ENCODE measurements around the gene FBXW4. TPM values are rescaled to one million over a fixed set of nuclear protein-coding genes. Genes with fewer than 3 reads are reported as not detected.
A peak's percentile ranks its signal among the peaks of the same experiment; 100 is the strongest.

FBXW4 gene
- total RNA-seq, 1 donor from 2014 or later: 55.5 TPM

DNA sequence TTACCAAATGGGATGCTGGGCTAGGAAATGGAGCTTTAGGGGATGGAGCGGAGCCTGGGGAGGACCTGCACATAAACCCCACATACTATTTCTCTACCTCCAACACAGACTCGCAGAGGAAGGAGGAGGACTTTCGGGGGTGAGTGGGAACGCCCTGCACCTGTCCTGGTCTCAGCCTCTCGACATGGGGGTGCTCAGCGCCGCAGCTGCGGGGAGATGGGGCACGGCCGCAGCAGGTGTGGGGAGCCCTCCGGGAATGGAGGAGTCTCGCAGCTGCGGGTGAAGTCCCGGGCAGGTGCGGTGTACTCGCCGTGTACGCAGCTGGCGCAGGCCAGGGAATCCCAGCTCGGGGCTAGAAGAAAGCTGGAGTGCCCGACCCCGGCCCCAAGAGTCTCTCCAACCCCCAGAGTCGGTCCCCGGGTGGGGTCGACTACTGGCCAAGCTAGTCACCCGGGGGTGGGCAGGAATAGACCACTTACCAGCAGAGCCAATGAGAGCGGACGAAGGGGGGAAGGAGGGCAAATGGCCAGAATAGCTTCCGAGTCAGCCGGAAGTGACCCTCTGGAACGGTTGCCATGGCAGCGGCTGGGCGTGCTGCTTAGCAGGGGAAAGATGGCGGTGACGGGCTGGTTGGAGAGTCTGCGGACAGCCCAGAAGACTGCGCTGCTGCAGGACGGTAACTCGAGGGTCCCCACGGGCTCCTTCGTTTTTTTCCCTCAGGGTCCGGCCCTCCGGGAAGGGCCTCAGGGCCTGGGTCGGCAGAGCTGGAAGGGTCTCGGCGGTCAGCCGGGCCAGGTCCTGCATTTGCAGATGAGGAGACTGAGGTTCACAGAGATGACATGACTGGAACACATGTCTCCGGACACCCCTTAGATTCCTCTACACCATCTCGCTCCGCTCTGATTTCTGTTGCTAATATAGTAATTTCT lies 107.0 kb downstream of the FBXW4 start, which contains the start of the genes DPCD and POLL:
DPCD (plus strand) TSS at position 597 of the 929 bp plus-strand sequence; CDS start at position 613, 16 bp downstream.
POLL (minus strand) TSS at position 533 of the 929 bp plus-strand sequence. CDS start 897 bp downstream, outside the sequence.
- peak; percentile 98 for DNase-seq (ENCODE audit: low spot score)

DNA sequence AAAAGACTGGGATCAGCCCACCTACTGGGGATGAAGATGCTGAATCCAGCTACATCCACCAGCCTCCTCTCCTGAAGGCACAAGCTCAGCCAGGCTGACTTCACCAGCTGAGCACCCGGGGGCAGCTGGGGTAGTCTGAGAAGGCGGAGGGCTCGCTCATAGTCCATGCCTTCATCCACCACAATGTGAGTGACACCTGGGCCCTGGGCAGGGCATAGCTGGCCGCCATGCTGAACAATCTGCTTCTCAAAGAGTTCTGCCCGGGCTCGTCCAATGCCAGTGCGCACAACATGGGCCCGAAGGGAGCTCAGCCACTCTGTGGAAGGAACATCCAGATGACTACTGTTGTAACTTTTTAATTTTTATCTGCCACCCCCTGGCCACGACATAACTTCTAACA lies 109.1 kb downstream of the FBXW4 start:
- DNase-seq (ENCODE audit: low spot score): no peak

DNA sequence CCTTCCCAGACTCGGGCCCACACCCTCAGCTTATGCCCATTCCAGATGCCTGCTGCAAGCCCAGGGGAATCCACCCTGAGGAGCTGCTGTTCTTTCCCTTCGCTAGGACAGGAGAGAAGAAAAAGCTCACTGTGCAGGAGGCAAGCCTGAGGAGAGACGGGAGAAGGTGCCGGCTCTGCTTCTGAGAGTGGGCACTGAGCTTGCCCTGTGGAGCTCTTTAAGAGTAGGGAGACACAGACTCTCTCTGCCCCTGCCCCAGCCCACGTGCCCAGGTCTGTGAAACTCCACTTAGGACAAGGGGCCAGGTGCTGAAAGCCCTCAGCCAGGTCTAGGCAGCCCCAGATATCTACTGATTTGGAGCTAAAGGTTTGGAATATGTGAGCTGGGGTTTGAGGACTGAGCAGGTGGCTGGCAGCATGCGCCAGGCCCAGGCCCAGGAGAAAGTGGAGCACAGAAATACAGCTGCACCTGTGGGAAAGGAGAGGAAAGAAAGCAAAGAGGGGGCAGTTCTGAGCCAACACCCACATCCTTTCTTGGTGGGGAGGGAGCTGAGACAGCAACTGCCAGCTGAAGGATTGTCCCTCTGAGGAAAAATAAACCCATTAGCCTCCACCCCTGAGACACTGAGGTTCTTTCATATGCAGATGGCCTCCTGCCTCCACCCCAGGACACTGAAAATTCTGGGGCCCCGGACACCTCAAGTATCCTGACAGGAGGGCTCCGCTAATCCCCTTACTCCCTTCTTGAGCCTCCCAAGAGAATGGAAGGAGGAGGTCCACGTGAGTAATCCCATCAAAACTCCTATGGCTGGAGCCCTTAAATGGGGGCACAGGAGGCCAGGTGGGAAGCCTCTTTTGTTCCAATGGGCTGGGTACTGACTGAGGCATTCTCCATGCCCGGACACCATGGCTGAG lies 114.2 kb downstream of the FBXW4 start:
- no peak for DNase-seq (ENCODE audit: low spot score)

DNA sequence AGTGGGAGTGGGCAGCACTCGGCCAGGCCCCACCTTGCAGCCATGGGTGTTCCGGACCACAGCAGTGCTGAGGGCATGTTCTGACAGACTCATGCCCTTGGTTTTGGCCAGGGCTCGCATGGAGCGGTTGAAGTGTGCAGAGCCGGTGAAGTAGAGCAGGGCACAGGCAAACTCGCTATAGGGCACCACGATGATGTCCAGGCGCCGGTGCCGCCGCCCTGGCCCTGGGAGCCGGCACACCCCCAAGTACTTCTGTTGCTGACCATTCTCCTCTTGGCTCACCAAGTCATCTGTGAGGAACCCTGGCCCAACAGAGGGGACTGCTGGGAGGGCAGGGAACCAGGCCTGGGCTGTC lies 115.5 kb downstream of the FBXW4 start:
- DNase-seq (ENCODE audit: low spot score): no peak

DNA sequence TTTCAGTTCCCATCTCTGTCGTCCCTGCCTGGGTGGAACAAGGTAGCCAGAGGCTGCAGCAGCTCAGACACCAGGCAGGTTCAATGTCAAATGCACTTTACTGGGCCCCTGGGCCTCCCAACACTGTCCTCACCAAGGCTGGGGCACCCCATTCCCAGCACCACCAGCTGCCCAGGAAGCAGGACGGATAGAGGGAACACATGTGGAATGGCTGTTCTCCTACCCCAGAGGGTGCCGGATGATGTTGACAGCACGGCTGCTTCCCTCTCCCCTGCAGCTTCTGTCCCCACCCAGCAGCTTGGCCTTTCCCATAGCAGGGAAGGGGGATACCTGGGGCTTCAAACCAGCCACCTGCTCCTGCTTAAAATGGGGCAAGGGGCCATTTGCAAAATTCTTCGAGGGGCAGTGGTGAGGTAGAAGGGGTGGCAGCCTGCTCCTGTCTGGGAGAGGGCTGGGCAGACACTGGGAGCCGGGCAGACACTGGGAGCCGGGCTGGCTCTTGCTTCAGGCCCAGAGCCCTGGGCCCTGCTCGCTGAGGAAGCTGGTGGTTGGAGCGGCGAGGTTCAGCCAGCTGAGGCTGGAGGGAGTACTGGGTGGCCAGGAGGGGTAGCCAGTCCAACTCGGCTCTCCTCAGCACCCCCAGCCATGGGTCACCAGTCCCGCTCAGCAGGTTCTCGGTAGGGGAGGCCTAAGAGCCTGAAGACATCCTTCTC lies 116.0 kb downstream of the FBXW4 start:
- no peak for DNase-seq (ENCODE audit: low spot score)

DNA sequence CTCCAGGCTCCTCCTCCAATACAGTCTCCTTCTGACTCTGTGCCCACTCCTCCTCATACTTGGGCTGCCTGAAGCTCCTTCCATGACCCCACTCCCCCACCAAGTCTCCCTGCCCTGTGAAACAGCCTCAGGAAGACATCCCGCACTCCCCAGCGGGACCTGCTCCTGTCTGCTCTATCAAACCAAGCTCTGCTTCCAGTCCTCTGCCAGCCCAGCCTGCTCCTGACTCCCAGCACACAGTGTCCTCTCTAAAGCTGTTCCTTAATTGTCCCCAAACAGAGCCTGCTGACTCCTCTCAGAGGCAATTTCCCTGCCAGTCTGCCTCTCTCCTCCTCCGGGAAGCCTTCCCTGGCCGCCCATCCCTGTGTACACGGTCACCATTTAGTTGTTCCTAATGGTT lies 116.8 kb downstream of the FBXW4 start:
- DNase-seq (ENCODE audit: low spot score): no peak

DNA sequence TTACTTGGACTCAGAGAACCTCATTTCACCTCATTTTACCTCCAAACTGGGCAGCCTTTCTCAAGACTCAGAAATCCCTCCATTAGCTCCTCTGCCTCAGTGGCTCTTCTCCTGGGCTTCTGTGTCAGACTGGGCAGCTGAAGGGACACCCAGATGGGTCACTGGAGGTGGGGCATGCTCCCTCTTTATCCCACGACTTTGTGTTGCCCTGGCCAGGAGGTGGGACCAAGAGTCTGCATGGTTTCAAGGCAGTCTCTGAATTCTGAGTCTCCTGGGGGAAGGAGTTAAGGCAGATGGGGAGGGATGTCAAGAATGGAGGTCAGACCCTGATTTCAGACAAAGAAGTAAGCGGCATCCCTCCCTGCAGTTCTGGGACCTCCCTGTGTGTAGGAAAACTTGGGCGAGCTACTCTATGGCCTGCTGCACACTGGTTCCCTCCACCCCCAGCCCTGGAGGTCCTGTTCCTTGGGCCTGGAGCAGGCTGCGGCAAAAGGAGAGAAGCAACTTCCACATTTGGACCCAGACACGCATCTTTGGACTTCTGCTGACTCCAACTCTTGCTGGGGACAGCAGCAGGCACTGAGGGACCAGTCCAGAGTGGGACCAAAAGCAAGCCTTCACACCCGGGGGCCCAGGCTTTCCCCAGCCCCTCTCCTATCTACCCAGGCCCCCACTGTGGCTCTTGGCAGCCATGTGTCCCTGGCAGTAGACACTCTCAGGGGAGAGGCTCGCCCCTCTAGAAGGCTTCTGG lies 117.7 kb downstream of the FBXW4 start:
- no peak for DNase-seq (ENCODE audit: low spot score)

DNA sequence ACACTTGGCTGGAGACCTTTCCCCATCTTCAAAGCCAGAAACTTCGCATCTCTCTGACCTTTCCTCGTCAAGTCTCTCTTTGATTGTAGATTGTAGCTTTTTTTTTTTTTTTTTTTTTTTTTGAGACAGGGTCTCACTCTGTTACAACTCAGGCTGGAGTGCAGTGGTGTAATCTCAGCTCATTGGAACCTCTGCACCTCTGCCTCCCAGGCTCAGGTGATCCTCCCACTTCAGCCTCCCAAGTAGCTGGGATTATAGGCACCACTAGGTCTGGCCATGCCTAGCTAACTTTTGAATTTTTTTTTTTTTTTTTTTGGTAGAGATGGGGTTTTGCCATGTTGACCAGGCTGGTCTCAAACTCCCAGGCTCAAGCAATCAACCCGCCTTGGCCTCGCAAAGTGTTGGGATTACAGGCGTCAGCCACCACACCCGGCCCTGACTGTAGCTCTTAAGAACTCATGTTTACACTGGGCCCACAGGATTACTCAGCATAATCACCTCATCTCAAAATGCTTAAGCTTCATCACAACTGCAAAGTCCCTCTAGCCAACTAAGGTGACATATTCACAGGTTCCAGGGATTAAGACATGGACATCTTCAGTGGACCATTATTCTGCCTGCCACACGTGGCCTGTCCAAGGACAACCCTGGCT lies 118.6 kb downstream of the FBXW4 start:
- DNase-seq (ENCODE audit: low spot score): no peak

DNA sequence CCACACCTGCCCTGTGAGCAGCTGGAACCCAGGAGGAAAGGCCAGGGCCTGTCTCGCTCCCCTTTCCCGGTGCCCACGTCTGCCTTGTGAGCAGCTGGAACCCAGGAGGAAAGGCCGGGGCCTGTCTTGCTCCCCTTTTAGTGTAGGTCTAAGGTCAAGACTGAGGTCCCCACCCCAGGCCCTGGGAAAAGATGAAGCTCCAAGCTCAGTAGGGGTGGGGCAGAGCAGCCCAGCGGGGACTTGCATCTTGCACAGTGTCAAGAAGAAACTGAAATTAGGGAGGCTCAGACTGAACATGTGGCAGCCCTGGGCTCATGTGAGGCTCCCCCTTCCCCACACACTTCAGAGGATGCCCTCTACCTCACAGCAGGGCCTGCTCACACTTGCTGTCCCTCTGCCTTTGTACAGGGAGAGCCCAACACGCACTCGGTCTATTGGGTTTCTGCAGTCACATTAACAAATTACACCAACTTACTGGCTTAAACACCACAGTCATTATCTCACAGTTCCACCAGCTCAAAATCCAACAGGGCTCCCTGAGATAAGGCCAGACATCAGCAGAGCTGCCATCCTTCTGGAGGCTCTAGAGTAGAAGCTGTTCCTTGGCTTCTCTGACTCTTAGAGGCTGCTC lies 119.3 kb downstream of the FBXW4 start:
- no peak for DNase-seq (ENCODE audit: low spot score)

DNA sequence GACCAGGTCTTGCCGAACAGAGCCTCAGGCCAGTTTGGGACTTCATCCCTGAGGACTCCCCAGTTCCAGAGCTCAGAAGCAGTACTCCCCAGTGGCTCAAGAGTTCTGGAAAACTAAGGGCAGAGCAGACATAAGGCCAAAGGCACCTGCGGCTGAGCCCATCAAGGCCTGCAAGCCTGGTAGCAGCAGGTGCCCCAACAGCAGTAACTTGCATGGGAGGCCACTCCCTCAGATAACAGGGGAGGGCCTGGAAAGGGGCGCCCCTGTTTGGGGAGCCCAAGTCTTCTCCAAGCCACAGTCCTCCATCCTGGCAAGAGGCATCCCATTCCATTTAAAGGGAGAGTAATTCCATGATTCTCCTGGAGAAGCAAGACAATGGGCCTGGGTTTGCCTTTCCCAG lies 119.9 kb downstream of the FBXW4 start:
- no peak for DNase-seq (ENCODE audit: low spot score)

DNA sequence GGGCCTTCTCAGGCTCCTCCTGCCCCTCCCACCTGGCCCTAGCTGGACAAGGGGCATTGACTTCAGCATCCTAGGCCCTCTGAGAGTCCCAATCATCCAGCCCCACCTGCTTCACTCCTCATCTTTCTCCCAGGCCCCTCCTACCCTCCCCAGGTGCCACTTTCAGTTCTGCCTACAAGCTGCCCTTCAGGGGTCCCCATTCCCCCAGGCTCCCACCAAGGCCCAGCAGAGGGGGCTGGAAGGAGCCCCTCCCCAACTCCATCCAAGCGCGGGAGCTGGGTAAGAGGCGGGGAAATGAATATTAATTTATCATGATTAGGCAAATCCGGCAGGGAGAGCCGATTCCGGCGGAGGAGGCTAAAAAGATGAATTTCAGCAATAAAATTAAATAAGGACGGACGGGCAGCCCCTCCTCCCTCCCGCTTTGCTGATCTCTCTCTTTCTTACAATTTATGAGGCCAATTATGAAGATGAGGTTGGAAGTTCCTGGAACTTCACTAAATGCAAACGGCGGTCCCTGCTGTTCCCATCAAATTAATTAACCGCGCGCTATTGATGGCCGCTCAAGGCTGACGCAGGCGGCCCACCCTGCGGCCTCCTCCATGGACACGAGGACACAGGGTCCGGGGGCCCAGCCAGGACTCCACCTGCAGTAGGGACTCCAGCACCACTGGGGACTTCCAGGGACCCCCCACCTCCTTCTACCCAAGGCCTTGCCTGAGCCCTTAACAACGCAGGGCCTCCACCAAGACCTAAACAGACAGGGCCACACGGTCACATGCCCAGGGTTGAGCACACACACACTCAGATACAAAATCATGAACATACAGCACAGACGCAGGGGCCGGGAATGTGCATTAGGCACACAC lies 120.9 kb downstream of the FBXW4 start:
- no peak for DNase-seq (ENCODE audit: low spot score)

DNA sequence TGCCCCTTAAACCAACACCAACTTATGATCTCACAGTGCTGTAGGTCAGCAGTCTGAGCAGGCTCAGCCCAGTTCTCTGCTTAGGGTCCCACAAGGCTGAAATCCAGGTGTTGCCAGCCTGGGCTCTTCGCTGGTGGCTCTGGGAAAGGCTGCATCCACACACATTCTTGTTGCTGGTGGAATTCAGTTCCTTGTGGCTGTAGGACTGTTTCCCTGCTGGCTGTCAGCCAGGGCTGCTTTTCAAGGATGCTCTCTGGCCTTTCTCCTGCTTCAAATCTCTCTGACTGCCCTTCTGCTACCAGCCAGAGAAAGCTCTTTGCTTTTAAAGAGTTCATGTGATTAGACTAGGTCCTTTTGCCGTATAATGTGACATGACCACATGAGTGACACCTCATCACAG lies 122.2 kb downstream of the FBXW4 start:
- no peak for DNase-seq (ENCODE audit: low spot score)

DNA sequence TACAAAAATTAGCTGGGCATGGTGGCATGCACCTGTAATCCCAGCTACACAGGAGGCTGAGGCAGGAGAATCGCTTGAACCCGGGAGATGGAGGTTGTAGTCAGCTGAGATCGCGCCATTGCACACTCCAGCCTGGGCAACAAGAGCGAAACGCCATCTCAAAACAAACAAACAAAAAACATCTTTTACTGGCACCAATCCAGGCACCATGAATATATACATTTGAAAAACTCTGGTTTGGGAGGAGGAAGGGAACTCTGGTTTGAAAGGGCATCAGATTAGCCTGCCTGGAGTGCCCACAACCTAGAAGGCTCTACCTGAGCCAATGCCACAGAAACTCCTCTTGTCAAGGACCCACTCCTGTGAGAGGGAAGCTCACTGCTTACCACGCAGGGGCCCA lies 122.8 kb downstream of the FBXW4 start:
- DNase-seq (ENCODE audit: low spot score): no peak

DNA sequence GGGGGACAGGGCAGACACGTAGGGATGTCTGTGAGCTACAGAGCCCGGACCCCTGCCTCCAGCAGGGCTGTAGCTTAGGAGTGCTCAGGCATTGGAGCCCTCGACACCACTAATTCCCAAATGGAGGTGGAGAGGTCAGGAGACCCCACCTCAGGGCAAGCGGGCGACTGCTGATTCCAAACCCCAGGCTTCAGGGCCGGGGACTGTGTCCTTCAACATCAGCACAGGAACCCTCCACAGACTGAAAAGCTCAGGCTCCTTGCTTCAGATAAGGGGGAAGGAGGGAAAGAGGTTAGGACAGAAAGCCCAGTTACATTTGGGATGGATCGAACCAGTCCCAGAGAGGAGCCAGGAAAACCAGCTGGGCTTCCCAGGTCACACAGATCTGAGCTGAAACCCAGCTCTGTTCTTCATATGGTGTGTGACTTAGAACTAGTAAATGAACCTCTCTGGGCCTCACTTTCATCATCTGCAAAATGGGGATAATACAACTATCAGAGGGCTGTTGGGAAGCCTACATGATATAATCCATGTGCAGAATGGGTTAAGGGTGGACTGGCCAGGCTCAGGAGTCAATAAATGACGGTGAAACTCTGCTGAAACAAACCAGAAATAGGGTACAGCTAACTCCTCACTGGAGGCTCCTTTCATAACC lies 123.6 kb downstream of the FBXW4 start:
- DNase-seq (ENCODE audit: low spot score): no peak

DNA sequence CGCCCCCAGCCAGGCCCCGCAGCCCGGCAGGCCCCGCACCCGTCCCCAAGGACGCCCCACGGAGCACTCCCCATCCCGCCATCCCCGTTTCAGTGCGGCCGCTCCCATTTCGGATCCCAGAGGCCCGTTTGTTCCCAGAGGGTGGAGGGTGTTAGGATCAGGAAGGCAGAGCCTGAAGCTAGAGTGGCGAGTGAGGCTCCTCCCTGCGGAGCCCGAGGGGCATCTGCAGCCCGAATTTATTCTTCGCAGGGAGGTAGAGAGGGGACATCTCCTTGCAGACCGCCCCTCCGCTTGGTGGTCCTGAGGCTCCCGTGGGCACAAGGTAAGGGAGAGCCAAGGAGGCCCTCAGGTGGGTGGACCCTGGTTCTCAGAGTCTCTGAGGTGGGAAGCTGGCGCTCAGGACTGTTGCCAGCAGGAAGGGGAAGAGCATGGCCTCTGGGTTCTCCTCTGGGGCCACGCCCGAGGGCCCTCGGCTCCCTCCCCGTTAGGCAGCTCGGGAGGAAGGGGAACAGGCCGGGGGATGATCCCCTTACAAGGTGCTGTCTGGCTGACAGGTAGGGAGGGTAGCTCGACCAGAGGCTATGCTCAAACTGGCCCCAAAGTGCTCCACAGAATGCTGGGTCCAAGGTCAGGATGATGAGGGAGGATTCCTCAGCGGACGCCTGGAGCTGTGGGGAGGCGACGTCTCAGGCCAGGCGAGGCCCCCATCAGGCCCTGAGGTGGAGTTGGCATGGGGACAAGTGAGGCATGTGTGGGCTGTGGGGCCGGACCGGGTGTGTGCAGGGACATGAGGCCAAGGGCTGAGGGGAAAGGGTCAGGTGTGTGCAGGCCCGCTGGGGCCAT lies 124.3 kb downstream of the FBXW4 start:
- no peak for DNase-seq (ENCODE audit: low spot score)

DNA sequence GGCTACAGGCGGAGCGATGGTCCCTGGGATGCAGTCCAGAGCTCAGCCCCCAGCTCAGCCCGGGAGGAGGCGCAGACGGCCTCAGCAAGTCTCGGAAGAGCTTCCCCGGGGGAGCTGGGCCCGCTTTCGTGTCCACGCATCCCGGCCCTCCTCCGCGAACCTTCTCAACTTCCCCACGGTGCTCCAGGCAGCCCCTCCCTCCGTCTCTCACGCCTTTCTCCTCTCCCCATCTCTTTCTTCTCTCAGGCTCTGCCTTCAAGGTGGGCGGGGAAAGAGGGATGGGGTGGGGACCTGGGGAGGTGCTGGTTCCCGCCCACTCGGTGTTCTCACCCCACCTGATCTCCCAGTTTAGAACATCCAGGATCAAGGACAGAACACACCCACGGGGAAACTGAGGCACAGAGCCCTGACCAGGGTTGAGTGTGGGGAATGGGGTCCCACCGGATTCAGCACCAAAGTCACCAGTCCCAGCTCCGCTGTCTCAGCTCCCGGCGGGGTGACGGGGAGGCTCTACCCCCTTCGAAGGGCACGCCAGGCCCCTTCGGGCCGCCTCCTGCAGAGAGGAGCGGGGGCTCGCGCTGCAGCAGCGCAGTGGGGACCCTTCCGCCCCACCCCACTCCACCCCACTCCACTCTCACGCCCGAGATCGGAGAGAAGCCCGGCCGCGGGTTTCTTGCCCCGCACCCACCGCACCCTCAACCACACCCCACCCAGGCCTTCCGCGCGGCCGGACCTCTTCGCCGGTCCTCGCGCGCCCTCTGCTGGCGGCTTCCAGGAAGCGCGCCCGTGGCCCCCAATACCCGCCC lies 125.1 kb downstream of the FBXW4 start:
- peak; percentile 95 for DNase-seq (ENCODE audit: low spot score)

Data from mesenteric fat pad (tissue), 1 donor.